ENCODE measurements around the gene UBE3D. TPM values are rescaled to one million over a fixed set of nuclear protein-coding genes. Genes with fewer than 3 reads are reported as not detected.

The UBE3D gene
- 10 to 100 TPM in 1 of 2 donors, 1 to 10 TPM in 1; 6.2 to 11.0 TPM for total RNA-seq

DNA sequence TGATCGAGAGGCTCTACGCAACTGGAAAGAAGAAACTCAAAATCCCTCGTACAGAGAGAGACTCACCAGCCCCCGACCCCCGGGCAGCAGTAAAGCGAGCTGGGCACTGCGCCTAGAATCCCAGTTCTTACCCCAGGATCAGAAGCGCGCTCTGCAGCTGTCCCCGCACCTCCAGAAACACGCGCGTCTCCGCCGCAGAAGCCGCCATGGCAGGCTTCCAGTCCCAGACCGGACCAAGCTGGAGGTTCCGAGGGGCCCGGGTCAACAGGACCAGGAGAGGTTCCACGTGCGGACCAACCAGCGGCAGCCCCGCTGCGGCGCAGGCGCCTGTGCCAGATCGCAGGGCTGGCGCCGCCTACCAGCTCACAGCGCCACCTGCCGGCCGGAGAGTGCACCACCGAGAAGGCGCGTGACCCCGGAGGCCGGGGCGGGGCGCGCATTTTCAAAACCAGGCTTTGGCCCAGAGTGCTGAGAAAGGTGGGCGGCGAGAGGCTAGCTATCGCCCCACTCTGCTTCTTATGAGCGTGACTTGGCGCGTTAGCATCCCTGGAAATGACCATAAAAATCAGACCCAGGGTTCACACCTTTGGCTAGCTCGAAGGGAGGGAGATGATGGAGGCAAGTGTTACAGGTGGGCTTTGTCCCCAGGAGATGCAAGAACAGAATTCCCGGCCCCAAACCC lies at the start of gene UBE3D:
TSS of gene UBE3D (minus strand) at position 331 of the 682 bp plus-strand sequence. CDS start at position 208, 123 bp downstream.
- Mint-ChIP-seq H3K9me3 (no peaks in the 10 kb centered on the region), H3K27me3 (no peaks in the 10 kb centered on the region), H3K4me1 (peaks cover 4% of the 10 kb centered on the region), H3K27ac (peak within 1 kb of the TSS; percentile 81), H3K36me3 (ENCODE audit: low read depth) (peaks cover 6% of the 10 kb centered on the region), H3K4me3 (peak within 1 kb of the TSS; percentile 87)
- peak; percentile 78 for ATAC-seq (replicated peaks)

DNA sequence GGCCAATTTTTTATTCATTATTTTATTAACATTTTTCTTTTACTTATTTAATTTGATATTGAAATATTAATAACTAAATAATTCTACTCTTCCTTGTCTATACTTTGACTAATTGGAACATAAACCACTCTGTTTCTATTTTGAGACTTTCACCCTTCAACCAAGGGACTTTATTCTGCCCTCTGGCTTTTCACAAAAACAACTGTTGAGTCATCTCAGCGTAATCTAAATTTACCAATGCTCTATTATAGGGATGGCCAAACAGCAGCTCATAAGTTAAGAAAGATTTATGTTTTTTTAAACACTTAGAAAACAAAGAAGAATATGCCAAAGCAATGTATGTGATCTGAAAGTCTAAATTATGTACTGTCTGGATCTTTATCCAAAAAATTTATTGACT lies 48.5 kb upstream of the UBE3D start:
- no peak for ATAC-seq (replicated peaks)
- H3K9me3 Mint-ChIP-seq = no peaks in the 10 kb centered on the region
- H3K27ac Mint-ChIP-seq = no peak overlapping the region
- no peaks in the 10 kb centered on the region for H3K4me1 Mint-ChIP-seq
- no peak overlapping the region for H3K4me3 Mint-ChIP-seq
- no peaks in the 10 kb centered on the region for H3K27me3 Mint-ChIP-seq
- peaks cover 30% of the 10 kb centered on the region for H3K36me3 Mint-ChIP-seq (ENCODE audit: low read depth)

GRCh38 chr6:83113258-83113657 lies 47.6 kb upstream of the UBE3D start:
- Mint-ChIP-seq H3K4me3 (no peak overlapping the region), H3K4me1 (no peaks in the 10 kb centered on the region), H3K27ac (no peak overlapping the region), H3K9me3 (no peaks in the 10 kb centered on the region), H3K27me3 (no peaks in the 10 kb centered on the region), H3K36me3 (ENCODE audit: low read depth) (peaks cover 34% of the 10 kb centered on the region)
- no peak for ATAC-seq (replicated peaks)

- Mint-ChIP-seq H3K36me3 (ENCODE audit: low read depth) (peaks cover 52% of the 10 kb centered on the region), H3K4me3 (no peak overlapping the region), H3K27ac (no peak overlapping the region), H3K4me1 (no peaks in the 10 kb centered on the region), H3K9me3 (peaks cover 8% of the 10 kb centered on the region), H3K27me3 (no peaks in the 10 kb centered on the region)
- ATAC-seq (replicated peaks) = no peak
Measured at GRCh38 chr6:83108378-83108777, 42.7 kb upstream of the UBE3D start.

DNA sequence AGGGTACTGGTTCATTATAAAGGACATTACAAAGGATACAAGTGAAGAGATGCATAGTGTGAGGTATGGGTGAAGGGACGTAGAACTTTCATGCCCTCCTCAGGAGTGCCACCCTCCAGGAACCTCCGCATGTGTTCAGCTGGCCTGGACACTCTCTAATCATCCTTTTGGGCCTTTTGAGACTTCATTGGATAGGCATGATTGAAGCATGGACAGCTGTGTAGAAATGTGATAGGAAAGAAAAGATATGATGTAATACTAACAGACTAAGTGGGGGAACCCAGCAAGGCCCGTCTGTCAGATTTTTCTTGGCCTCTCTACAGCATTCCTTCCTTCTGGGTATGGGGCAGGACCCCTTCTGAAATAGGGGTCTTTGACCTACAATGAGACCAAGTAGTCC lies 32.9 kb upstream of the UBE3D start:
- no peaks in the 10 kb centered on the region for H3K4me1 Mint-ChIP-seq

GRCh38 chr6:83097675-83098074 lies 32.0 kb upstream of the UBE3D start:
- H3K27me3 Mint-ChIP-seq = no peaks in the 10 kb centered on the region
- H3K4me3 Mint-ChIP-seq = no peak overlapping the region
- ATAC-seq (replicated peaks) = no peak
- H3K4me1 Mint-ChIP-seq = no peaks in the 10 kb centered on the region
- H3K9me3 Mint-ChIP-seq = no peaks in the 10 kb centered on the region
- peaks cover 40% of the 10 kb centered on the region for H3K36me3 Mint-ChIP-seq (ENCODE audit: low read depth)
- H3K27ac Mint-ChIP-seq = no peak overlapping the region

More for the DNA sequence above, 32.9 kb upstream of the UBE3D start:
- Mint-ChIP-seq H3K27me3 (no peaks in the 10 kb centered on the region), H3K36me3 (ENCODE audit: low read depth) (peaks cover 49% of the 10 kb centered on the region), H3K27ac (no peak overlapping the region), H3K4me3 (no peak overlapping the region), H3K9me3 (peaks cover 2% of the 10 kb centered on the region)
- ATAC-seq (replicated peaks) = no peak

DNA sequence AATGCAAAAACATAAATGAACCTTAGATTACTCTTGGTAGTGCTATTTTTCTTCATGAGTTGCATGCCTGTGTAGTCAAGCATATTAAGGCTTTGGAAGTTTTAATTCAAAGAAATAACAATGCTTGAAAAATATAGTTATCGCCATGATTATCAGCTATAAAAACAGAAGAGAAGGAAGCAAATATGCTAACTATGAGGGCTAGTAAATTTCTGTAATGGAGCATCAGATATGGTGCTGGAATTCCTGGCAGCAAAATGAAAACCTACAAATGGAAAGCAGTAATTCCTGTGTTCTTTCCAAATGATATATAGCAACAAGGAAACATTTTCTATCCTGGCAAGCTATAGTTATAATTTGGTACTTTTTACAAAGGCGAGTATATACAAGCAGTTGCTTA lies 31.6 kb upstream of the UBE3D start:
- no peaks in the 10 kb centered on the region for H3K4me1 Mint-ChIP-seq
- no peak overlapping the region for H3K27ac Mint-ChIP-seq
- H3K4me3 Mint-ChIP-seq = no peak overlapping the region
- no peaks in the 10 kb centered on the region for H3K27me3 Mint-ChIP-seq
- H3K9me3 Mint-ChIP-seq = no peaks in the 10 kb centered on the region
- peaks cover 35% of the 10 kb centered on the region for H3K36me3 Mint-ChIP-seq (ENCODE audit: low read depth)
- ATAC-seq (replicated peaks) = no peak

DNA sequence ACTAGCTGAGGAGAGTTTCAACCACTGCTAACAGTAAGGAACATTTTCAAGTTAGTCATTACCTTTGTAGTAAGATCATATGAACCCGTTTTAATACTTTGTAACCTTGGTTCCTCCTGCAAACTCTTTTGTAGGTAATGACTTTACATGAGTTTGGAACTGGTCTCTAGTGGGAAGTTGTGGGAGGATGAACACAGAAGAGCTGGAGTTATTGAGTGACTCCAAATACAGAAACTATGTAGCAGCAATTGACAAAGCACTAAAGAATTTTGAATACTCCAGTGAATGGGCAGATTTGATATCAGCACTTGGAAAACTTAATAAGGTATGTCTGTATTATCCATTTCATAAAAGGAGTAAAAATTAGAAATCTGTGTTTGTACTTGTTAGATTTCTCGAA lies 31.1 kb upstream of the UBE3D start:
- Mint-ChIP-seq H3K27ac (no peak overlapping the region), H3K27me3 (no peaks in the 10 kb centered on the region), H3K36me3 (ENCODE audit: low read depth) (peaks cover 31% of the 10 kb centered on the region), H3K4me1 (no peaks in the 10 kb centered on the region), H3K4me3 (no peak overlapping the region), H3K9me3 (no peaks in the 10 kb centered on the region)
- no peak for ATAC-seq (replicated peaks)

GRCh38 chr6:83092756-83093399 lies 27.2 kb upstream of the UBE3D start:
- H3K27ac Mint-ChIP-seq = no peak overlapping the region
- H3K4me1 Mint-ChIP-seq = no peaks in the 10 kb centered on the region
- H3K36me3 Mint-ChIP-seq (ENCODE audit: low read depth) = peaks cover 4% of the 10 kb centered on the region
- H3K27me3 Mint-ChIP-seq = no peaks in the 10 kb centered on the region
- no peak overlapping the region for H3K4me3 Mint-ChIP-seq
- ATAC-seq (replicated peaks) = no peak
- no peaks in the 10 kb centered on the region for H3K9me3 Mint-ChIP-seq

DNA sequence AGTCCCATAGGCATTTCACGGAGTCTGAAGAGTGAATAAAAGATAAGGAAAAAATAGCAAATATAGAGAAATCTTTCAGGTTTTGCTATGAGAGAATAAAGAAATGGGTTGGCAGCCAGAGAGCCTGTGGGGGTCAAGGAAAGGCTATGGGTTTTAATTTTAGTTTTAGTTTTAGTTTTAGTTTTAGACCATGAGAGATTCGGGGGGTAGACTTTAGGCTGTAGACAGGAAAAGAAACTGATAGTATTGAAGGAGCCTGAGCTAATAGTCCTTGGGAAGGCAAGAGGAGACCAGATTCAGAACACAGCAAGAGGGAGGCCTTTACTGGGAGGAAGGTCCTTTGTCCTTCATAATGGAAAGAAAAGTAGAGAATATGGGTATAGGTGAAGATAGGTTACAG lies 21.1 kb upstream of the UBE3D start:
- peak overlapping the region; percentile 21 for H3K27ac Mint-ChIP-seq
- H3K9me3 Mint-ChIP-seq = no peaks in the 10 kb centered on the region
- H3K4me1 Mint-ChIP-seq = peaks cover 10% of the 10 kb centered on the region
- ATAC-seq (replicated peaks) = no peak
- no peaks in the 10 kb centered on the region for H3K27me3 Mint-ChIP-seq
- peak overlapping the region; percentile 4 for H3K4me3 Mint-ChIP-seq
- H3K36me3 Mint-ChIP-seq (ENCODE audit: low read depth) = no peaks in the 10 kb centered on the region

DNA sequence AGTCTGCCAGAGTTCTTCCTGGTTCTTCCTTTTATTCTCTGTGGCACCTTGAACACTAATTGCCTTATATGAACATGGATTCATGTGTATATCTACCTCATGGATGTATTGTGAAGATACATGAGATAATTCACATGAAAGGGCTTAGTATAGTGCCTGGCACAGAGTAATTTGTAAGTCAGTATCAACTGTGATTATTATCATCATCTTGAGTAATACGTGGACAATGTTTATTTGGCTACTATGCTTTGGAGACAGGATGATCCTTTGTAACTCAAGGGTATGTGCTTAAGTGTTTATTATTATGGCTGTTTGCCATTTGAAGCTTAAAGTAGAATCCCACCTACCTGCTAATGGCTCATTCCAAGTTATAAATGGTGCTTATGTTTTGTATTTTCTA lies 17.8 kb upstream of the UBE3D start:
- no peaks in the 10 kb centered on the region for H3K27me3 Mint-ChIP-seq
- ATAC-seq (replicated peaks) = no peak

GRCh38 chr6:83073615-83074014 lies 8.0 kb upstream of the UBE3D start:
- H3K27ac Mint-ChIP-seq = no peak overlapping the region
- no peaks in the 10 kb centered on the region for H3K9me3 Mint-ChIP-seq
- H3K36me3 Mint-ChIP-seq (ENCODE audit: low read depth) = no peaks in the 10 kb centered on the region
- H3K4me3 Mint-ChIP-seq = no peak overlapping the region
- no peak for ATAC-seq (replicated peaks)
- H3K4me1 Mint-ChIP-seq = no peaks in the 10 kb centered on the region
- no peaks in the 10 kb centered on the region for H3K27me3 Mint-ChIP-seq

More for the DNA sequence above, 17.8 kb upstream of the UBE3D start:
- Mint-ChIP-seq H3K27ac (no peak overlapping the region), H3K4me3 (no peak overlapping the region), H3K4me1 (peaks cover 10% of the 10 kb centered on the region), H3K36me3 (ENCODE audit: low read depth) (no peaks in the 10 kb centered on the region), H3K9me3 (no peaks in the 10 kb centered on the region)

DNA sequence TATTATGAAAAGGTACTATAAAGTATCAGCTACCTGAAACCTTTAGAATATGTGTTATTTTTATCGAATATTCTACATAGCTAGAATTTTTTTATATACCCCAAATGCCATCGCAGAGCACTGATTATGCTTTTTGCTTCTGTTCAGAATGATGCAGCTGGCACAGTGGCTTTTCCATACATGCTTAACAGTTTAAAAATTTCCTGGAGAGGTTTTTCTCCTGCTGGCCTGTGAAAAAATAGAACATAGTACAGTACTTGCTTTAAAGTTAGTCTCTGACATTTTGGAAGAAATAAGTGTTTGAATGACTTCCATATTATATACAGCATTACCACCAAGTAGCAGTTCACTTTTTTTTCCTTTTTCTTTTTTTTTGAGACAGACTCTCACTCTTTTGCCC lies 7.1 kb upstream of the UBE3D start:
- ATAC-seq (replicated peaks) = no peak
- Mint-ChIP-seq H3K36me3 (ENCODE audit: low read depth) (no peaks in the 10 kb centered on the region), H3K9me3 (no peaks in the 10 kb centered on the region), H3K4me1 (no peaks in the 10 kb centered on the region), H3K27me3 (no peaks in the 10 kb centered on the region), H3K4me3 (no peak overlapping the region), H3K27ac (no peak overlapping the region)

DNA sequence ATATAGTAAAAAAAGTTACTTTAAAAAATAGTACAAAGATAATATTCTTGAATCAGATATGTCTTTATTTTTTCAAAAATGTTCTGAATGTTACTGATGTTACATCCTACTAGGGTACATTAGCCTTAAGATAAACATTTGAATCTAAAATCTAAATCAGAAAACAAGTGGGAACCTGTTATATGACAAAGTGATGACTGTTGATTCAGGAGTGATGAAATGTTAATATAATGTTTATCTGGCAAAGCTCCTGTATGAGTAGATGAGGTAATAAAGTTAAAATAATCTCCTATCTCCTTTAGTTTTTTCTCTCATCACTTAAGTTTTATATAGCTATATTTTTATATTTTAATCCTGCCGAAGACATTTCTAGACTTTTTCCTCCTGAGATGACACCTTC lies 6.1 kb upstream of the UBE3D start:
- Mint-ChIP-seq H3K27me3 (no peaks in the 10 kb centered on the region), H3K4me1 (no peaks in the 10 kb centered on the region), H3K36me3 (ENCODE audit: low read depth) (no peaks in the 10 kb centered on the region), H3K9me3 (no peaks in the 10 kb centered on the region), H3K27ac (no peak overlapping the region), H3K4me3 (no peak overlapping the region)
- no peak for ATAC-seq (replicated peaks)

- Mint-ChIP-seq H3K9me3 (no peaks in the 10 kb centered on the region), H3K27ac (no peak overlapping the region), H3K36me3 (ENCODE audit: low read depth) (no peaks in the 10 kb centered on the region), H3K27me3 (no peaks in the 10 kb centered on the region), H3K4me1 (peaks cover 2% of the 10 kb centered on the region), H3K4me3 (no peak overlapping the region)
- ATAC-seq (replicated peaks) = no peak
Measured at GRCh38 chr6:83071023-83071422, 5.4 kb upstream of the UBE3D start.

Data from activated T-helper 17 cell treated with anti-CD3 and anti-CD28 coated beads, Interleukin-2, amount 50 U/mL, for 72 hours (primary cell).